ENCODE data around the gene PSMD11.

- no peak for TF ChIP-seq POLR2AphosphoS5 (IDR thresholded peaks at IDR 0.05; ENCODE audit: low read depth, low read length)
- TF ChIP-seq SIN3A (IDR thresholded peaks at IDR 0.05; ENCODE audit: borderline replicate concordance, insufficient read depth, low read length) = no peak
Measured at GRCh38 chr17:32489320-32490100, 45.2 kb downstream of the PSMD11 start.

Data from PFSK-1 (cell line).